ENCODE measurements around the gene SLX4IP.

DNA sequence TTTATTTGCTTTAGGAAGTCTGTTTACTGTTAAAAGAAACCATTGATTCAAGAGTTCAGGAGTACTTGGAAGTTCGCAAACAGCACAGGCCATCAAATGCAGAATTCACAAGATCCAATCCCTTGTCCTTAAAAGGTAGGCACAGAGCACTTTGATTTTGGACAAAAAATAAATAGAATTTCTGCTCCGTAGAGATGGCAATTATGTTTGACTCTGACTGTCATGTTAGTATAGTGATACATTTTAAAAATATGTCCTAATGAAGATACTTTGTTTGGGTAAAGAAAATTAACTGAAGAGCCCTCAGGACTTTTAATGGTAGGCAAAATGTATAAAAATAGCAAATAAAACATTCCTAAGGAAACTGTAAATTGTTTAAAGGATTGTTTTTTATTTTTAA, 125.6 kb downstream of the SLX4IP start:
- no peak for TF ChIP-seq EZH2 (IDR thresholded peaks at IDR 0.05; ENCODE audit: borderline replicate concordance, low read length)
- TF ChIP-seq, protein P1, sequence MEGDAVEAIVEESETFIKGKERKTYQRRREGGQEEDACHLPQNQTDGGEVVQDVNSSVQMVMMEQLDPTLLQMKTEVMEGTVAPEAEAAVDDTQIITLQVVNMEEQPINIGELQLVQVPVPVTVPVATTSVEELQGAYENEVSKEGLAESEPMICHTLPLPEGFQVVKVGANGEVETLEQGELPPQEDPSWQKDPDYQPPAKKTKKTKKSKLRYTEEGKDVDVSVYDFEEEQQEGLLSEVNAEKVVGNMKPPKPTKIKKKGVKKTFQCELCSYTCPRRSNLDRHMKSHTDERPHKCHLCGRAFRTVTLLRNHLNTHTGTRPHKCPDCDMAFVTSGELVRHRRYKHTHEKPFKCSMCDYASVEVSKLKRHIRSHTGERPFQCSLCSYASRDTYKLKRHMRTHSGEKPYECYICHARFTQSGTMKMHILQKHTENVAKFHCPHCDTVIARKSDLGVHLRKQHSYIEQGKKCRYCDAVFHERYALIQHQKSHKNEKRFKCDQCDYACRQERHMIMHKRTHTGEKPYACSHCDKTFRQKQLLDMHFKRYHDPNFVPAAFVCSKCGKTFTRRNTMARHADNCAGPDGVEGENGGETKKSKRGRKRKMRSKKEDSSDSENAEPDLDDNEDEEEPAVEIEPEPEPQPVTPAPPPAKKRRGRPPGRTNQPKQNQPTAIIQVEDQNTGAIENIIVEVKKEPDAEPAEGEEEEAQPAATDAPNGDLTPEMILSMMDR (conservative IDR thresholded peaks at IDR 0.05 in 1 of 2, IDR thresholded peaks at IDR 0.05 in 1 of 2; ENCODE audit: extremely low read depth in 1 of 2, insufficient read depth in 1 of 2, low read depth in 1 of 2, low read length in 2 of 2) = no peak
